ENCODE results near the gene MPPED2.

MPPED2 gene

DNA sequence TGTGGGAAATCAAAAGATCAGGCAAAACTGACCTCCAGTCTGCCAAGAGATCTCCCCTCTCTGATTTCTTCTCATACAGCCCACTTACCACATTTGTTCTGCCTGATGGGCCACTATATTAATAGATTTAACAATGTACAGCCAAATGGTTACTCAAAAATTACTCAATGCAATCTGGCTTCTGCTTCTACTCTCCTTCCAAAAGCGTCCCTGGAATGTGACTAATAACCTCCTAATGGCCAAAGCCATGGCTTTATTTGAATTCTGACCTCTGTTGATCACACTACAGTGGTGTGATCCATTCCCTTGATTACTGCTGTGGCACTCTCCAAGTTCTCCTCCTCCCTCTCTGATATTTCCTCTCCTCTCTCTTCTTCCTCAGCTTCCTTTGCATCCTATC is 86.2 kb downstream of the MPPED2 start:
- TF ChIP-seq YY1 (IDR thresholded peaks at IDR 0.05; ENCODE audit: insufficient read depth, insufficient read length), result no peak
- TF ChIP-seq ZNF274 (IDR thresholded peaks at IDR 0.05; ENCODE audit: low read depth, low read length), result no peak
- no peak for TF ChIP-seq SUZ12 (IDR thresholded peaks at IDR 0.05; ENCODE audit: extremely low read depth, insufficient read depth, insufficient read length)
- H3K9ac ChIP-seq (ENCODE audit: insufficient read length, low read depth), result no peak overlapping the region
- no peak for DNase-seq (ENCODE audit: low read depth, low spot score)

GRCh38 chr11:30497600-30497999 is 88.6 kb downstream of the MPPED2 start:
- Histone ChIP-seq H3K36me3 (ENCODE audit: insufficient read depth, insufficient read length, low read length) (no peaks in the 10 kb centered on the region), H3K4me1 (ENCODE audit: insufficient read depth, insufficient read length) (no peaks in the 10 kb centered on the region), H3K9me3 (ENCODE audit: insufficient read depth, low read length) (no peaks in the 10 kb centered on the region), H3K9ac (ENCODE audit: insufficient read length, low read depth) (no peak overlapping the region), H3K4me3 (ENCODE audit: insufficient read length, low read depth) (no peak overlapping the region), H3K27me3 (ENCODE audit: insufficient read depth, insufficient read length) (no peaks in the 10 kb centered on the region)
- no peak for DNase-seq (ENCODE audit: low read depth, low spot score)
- TF ChIP-seq YY1 (IDR thresholded peaks at IDR 0.05; ENCODE audit: insufficient read depth, insufficient read length) (no peak), SUZ12 (IDR thresholded peaks at IDR 0.05; ENCODE audit: extremely low read depth, insufficient read depth, insufficient read length) (no peak), ZNF274 (IDR thresholded peaks at IDR 0.05; ENCODE audit: low read depth, low read length) (no peak)

More for the DNA sequence above, 86.2 kb downstream of the MPPED2 start:
- Histone ChIP-seq H3K4me1 (ENCODE audit: insufficient read depth, insufficient read length) (no peaks in the 10 kb centered on the region), H3K9me3 (ENCODE audit: insufficient read depth, low read length) (no peaks in the 10 kb centered on the region), H3K27me3 (ENCODE audit: insufficient read depth, insufficient read length) (no peaks in the 10 kb centered on the region), H3K36me3 (ENCODE audit: insufficient read depth, insufficient read length, low read length) (no peaks in the 10 kb centered on the region), H3K4me3 (ENCODE audit: insufficient read length, low read depth) (no peak overlapping the region)

DNA sequence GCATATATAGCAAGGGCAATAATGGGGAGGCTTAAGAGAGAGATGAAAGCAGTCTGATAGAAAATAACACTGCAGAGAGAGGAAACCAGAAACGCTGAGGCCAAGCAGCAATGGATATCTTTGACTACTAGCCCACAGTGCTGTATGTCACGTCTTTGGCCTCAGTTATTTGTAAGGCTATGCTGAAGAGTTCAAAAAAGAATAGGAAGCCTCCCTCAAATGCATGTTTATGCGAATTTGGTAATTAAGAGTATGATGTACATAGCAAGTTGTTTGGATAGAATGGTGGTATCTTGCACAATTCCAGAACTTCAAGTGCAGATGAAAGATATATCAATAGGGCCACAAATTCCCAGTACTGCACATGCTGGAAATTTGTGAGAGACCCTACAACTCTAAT is 89.2 kb downstream of the MPPED2 start:
- Histone ChIP-seq H3K9ac (ENCODE audit: insufficient read length, low read depth) (no peak overlapping the region), H3K36me3 (ENCODE audit: insufficient read depth, insufficient read length, low read length) (no peaks in the 10 kb centered on the region), H3K9me3 (ENCODE audit: insufficient read depth, low read length) (no peaks in the 10 kb centered on the region), H3K4me3 (ENCODE audit: insufficient read length, low read depth) (no peak overlapping the region), H3K27me3 (ENCODE audit: insufficient read depth, insufficient read length) (no peaks in the 10 kb centered on the region), H3K4me1 (ENCODE audit: insufficient read depth, insufficient read length) (no peaks in the 10 kb centered on the region)
- no peak for DNase-seq (ENCODE audit: low read depth, low spot score)
- no peak for TF ChIP-seq YY1 (IDR thresholded peaks at IDR 0.05; ENCODE audit: insufficient read depth, insufficient read length)
- TF ChIP-seq SUZ12 (IDR thresholded peaks at IDR 0.05; ENCODE audit: extremely low read depth, insufficient read depth, insufficient read length), result no peak
- no peak for TF ChIP-seq ZNF274 (IDR thresholded peaks at IDR 0.05; ENCODE audit: low read depth, low read length)

DNA sequence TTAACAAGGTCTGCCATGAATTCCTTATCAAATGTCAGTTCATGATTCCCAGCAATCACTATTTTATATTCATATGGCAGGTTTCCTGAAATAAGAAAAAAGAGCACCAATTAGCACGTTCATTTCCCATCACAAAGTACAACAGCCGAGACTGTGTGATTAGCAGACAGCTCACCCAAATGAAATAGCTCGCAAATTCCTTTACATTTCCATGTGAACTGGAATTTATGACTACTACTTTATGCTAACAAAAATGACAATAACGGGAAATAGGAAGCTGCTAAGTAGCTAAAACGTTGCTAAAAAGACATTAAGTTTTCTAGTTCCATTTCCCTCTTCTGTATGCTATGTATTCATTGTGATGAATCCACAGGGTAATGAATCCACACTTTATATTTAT is 90.7 kb downstream of the MPPED2 start:
- no peak for TF ChIP-seq YY1 (IDR thresholded peaks at IDR 0.05; ENCODE audit: insufficient read depth, insufficient read length)
- TF ChIP-seq SUZ12 (IDR thresholded peaks at IDR 0.05; ENCODE audit: extremely low read depth, insufficient read depth, insufficient read length), result no peak
- TF ChIP-seq ZNF274 (IDR thresholded peaks at IDR 0.05; ENCODE audit: low read depth, low read length), result no peak
- H3K9ac ChIP-seq (ENCODE audit: insufficient read length, low read depth), result no peak overlapping the region
- H3K9me3 ChIP-seq (ENCODE audit: insufficient read depth, low read length), result no peaks in the 10 kb centered on the region
- no peaks in the 10 kb centered on the region for H3K27me3 ChIP-seq (ENCODE audit: insufficient read depth, insufficient read length)
- H3K4me1 ChIP-seq (ENCODE audit: insufficient read depth, insufficient read length), result no peaks in the 10 kb centered on the region
- H3K4me3 ChIP-seq (ENCODE audit: insufficient read length, low read depth), result no peak overlapping the region
- no peak for DNase-seq (ENCODE audit: low read depth, low spot score)
- H3K36me3 ChIP-seq (ENCODE audit: insufficient read depth, insufficient read length, low read length), result no peaks in the 10 kb centered on the region

- Histone ChIP-seq H3K9me3 (ENCODE audit: insufficient read depth, low read length) (no peaks in the 10 kb centered on the region), H3K4me3 (ENCODE audit: insufficient read length, low read depth) (no peak overlapping the region), H3K36me3 (ENCODE audit: insufficient read depth, insufficient read length, low read length) (no peaks in the 10 kb centered on the region), H3K27me3 (ENCODE audit: insufficient read depth, insufficient read length) (no peaks in the 10 kb centered on the region), H3K9ac (ENCODE audit: insufficient read length, low read depth) (no peak overlapping the region), H3K4me1 (ENCODE audit: insufficient read depth, insufficient read length) (no peaks in the 10 kb centered on the region)
- no peak for DNase-seq (ENCODE audit: low read depth, low spot score)
- no peak for TF ChIP-seq SUZ12 (IDR thresholded peaks at IDR 0.05; ENCODE audit: extremely low read depth, insufficient read depth, insufficient read length)
- no peak for TF ChIP-seq ZNF274 (IDR thresholded peaks at IDR 0.05; ENCODE audit: low read depth, low read length)
- no peak for TF ChIP-seq YY1 (IDR thresholded peaks at IDR 0.05; ENCODE audit: insufficient read depth, insufficient read length)
These were observed 96.6 kb downstream of the MPPED2 start for GRCh38 chr11:30489511-30489910.

GRCh38 chr11:30489076-30489475 is 97.1 kb downstream of the MPPED2 start:
- Histone ChIP-seq H3K36me3 (ENCODE audit: insufficient read depth, insufficient read length, low read length) (no peaks in the 10 kb centered on the region), H3K9ac (ENCODE audit: insufficient read length, low read depth) (no peak overlapping the region), H3K9me3 (ENCODE audit: insufficient read depth, low read length) (no peaks in the 10 kb centered on the region), H3K4me1 (ENCODE audit: insufficient read depth, insufficient read length) (no peaks in the 10 kb centered on the region), H3K4me3 (ENCODE audit: insufficient read length, low read depth) (no peak overlapping the region), H3K27me3 (ENCODE audit: insufficient read depth, insufficient read length) (no peaks in the 10 kb centered on the region)
- no peak for DNase-seq (ENCODE audit: low read depth, low spot score)
- no peak for TF ChIP-seq ZNF274 (IDR thresholded peaks at IDR 0.05; ENCODE audit: low read depth, low read length)
- TF ChIP-seq YY1 (IDR thresholded peaks at IDR 0.05; ENCODE audit: insufficient read depth, insufficient read length), result no peak
- TF ChIP-seq SUZ12 (IDR thresholded peaks at IDR 0.05; ENCODE audit: extremely low read depth, insufficient read depth, insufficient read length), result no peak

DNA sequence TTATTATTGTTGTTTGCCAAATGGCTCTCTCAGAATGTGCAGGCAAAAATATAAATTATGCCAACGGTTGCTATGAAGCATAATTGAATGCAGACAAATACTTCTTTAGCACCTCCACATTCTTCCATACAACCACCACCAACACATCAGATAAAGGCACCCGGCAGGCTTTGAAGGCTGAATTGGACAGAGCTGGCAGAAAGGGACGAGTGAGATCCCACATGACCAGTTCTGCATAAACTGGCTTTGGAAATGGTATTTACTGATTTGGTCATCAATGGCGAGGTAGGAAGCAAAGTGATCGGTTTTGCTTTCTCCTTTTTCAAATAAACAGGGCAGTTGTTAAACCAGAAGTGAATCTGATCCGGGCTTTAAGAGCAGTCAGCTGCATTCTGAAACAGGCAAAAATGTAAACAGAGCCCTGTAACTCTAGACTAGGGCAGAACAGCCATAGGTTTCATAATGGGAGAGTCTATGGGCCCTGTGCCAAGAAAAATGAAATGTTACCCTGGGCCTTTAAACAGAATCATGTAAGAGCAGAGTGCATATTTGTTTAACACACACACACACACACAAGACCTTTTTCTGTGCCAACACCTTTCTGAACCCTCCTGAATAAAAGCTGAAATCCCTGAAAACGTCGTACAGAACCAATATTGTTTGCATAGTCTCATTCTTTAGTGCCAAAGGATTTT is 97.7 kb downstream of the MPPED2 start:
- H3K36me3 ChIP-seq (ENCODE audit: insufficient read depth, insufficient read length, low read length), result no peaks in the 10 kb centered on the region
- no peak overlapping the region for H3K9ac ChIP-seq (ENCODE audit: insufficient read length, low read depth)
- no peaks in the 10 kb centered on the region for H3K27me3 ChIP-seq (ENCODE audit: insufficient read depth, insufficient read length)
- no peak overlapping the region for H3K4me3 ChIP-seq (ENCODE audit: insufficient read length, low read depth)
- TF ChIP-seq YY1 (IDR thresholded peaks at IDR 0.05; ENCODE audit: insufficient read depth, insufficient read length) (no peak), ZNF274 (IDR thresholded peaks at IDR 0.05; ENCODE audit: low read depth, low read length) (no peak), SUZ12 (IDR thresholded peaks at IDR 0.05; ENCODE audit: extremely low read depth, insufficient read depth, insufficient read length) (no peak)
- DNase-seq (ENCODE audit: low read depth, low spot score), result no peak
- no peaks in the 10 kb centered on the region for H3K9me3 ChIP-seq (ENCODE audit: insufficient read depth, low read length)
- no peaks in the 10 kb centered on the region for H3K4me1 ChIP-seq (ENCODE audit: insufficient read depth, insufficient read length)
